ENCODE data around the gene SH2D2A. TPM values are rescaled to one million over a fixed set of nuclear protein-coding genes. Genes with fewer than 3 reads are reported as not detected.

SH2D2A gene
- total and polyA plus RNA-seq, 9 of the 15 experiments (the other 6 are each of a cell fraction or from before 2014, with no cell fraction given) = 0.89 to 33.6 (median 6.9) TPM

DNA sequence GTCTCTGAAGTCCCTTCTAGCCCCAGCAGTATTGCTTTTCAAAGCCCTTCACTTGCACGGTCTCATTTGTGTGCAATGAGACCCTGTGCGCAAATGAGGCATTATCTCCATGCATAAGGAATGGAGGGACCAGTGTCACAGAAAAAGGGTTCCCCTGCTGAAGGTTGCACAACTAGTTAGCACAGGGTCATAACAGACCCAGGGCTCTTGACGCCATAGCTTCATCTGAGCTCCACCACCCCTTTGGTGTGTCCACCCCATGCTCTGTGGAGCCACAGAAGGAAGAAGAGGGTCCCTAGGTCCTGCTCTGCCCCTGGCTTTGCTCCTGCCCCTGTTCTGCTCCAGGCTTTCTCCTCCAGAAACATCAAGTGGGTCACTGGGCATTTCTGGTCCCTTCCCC lies 12.6 kb downstream of the SH2D2A start:
- DNase-seq (ENCODE audit: extremely low read depth in 1 of 4, low spot score in 3 of 4) (no peak), ATAC-seq (peak; percentile 5), FAIRE-seq (no peak)
- ChIA-PET POLR2A (interaction anchor here (0.6 to 1.4 kb wide), 3 partner anchors 8 to 19 kb away, joined by 3 to 8 read pairs (median 4); no protein-coding TSS in a partner anchor), CTCF (ENCODE audit: low intra/inter-chr PET ratio) (interaction anchor here (0.6 kb wide), 1 partner anchor 82 kb away, joined by 3 read pairs; no protein-coding TSS in a partner anchor)
- no peak overlapping the region for H2AFZ ChIP-seq (ENCODE audit: low read depth, low read length)
- 59% methylated on average over 3 of the region's 3 CpGs for WGBS (ENCODE audit: insufficient coverage, low coverage, missing lambda C conversion rate)
- peaks cover 37% of the 10 kb centered on the region for H3K36me3 ChIP-seq (ENCODE audit: control insufficient read depth, insufficient read depth, low read length)
- H3K79me2 ChIP-seq (ENCODE audit: control insufficient read depth, insufficient read depth, low read length) = no peaks in the 10 kb centered on the region
- H3K9me1 ChIP-seq (ENCODE audit: control insufficient read depth, insufficient read depth, low read length) = no peaks in the 10 kb centered on the region
- in situ Hi-C loops (cut with MboI) = loop anchor here (5.0 kb wide), 1 partner anchor 58 kb away; the partner anchor contains the start of gene NTRK1
- H3K4me1 ChIP-seq (replicated peaks in 1 of 2; ENCODE audit: control insufficient read depth in 2 of 2, insufficient read depth in 2 of 2, low read length in 2 of 2) = peaks cover 9 to 12% of the 10 kb centered on the region in 2 experiments
- H4K20me1 ChIP-seq (replicated peaks; ENCODE audit: control insufficient read depth, insufficient read depth, low read length) = no peaks in the 10 kb centered on the region
- no peak overlapping the region for H3K4me2 ChIP-seq (ENCODE audit: insufficient read depth, low read length)
- intact Hi-C loops (cut with micrococcal nuclease) = no loop called here
- TF ChIP-seq CEBPG (CRISPR knock-in tag; IDR thresholded peaks at IDR 0.05) (peak; percentile 29; the same call in 1 of the 2 replicates), CEBPG (tag; conservative IDR thresholded peaks at IDR 0.05 in 1 of 2, IDR thresholded peaks at IDR 0.05 in 1 of 2) (no peak), POLR2G (IDR thresholded peaks at IDR 0.05; ENCODE audit: low read depth, low read length) (0 out of 2 replicates have a peak, but pooled peaks have one; percentile 2), CEBPB (tag; IDR thresholded peaks at IDR 0.05) (peak; percentile 51; the same call in 1 of the 2 replicates), MAZ (CRISPR knock-in tag; conservative IDR thresholded peaks at IDR 0.05 in 1 of 2, IDR thresholded peaks at IDR 0.05 in 1 of 2) (0 out of 4 replicates have a peak, but pooled peaks of 1 of the 2 experiments have one; percentile 11), EZH2 (IDR thresholded peaks at IDR 0.05; ENCODE audit: borderline replicate concordance, low read depth, low read length) (no peak), LEF1 (IDR thresholded peaks at IDR 0.05) (no peak), ID3 (CRISPR knock-in tag; IDR thresholded peaks at IDR 0.05) (no peak), ID3 (tag; IDR thresholded peaks at IDR 0.05) (no peak), ZNF436 (CRISPR knock-in tag; IDR thresholded peaks at IDR 0.05) (no peak), SETDB1 (IDR thresholded peaks at IDR 0.05; ENCODE audit: low read length) (no peak)
- TF ChIP-seq, protein P1, sequence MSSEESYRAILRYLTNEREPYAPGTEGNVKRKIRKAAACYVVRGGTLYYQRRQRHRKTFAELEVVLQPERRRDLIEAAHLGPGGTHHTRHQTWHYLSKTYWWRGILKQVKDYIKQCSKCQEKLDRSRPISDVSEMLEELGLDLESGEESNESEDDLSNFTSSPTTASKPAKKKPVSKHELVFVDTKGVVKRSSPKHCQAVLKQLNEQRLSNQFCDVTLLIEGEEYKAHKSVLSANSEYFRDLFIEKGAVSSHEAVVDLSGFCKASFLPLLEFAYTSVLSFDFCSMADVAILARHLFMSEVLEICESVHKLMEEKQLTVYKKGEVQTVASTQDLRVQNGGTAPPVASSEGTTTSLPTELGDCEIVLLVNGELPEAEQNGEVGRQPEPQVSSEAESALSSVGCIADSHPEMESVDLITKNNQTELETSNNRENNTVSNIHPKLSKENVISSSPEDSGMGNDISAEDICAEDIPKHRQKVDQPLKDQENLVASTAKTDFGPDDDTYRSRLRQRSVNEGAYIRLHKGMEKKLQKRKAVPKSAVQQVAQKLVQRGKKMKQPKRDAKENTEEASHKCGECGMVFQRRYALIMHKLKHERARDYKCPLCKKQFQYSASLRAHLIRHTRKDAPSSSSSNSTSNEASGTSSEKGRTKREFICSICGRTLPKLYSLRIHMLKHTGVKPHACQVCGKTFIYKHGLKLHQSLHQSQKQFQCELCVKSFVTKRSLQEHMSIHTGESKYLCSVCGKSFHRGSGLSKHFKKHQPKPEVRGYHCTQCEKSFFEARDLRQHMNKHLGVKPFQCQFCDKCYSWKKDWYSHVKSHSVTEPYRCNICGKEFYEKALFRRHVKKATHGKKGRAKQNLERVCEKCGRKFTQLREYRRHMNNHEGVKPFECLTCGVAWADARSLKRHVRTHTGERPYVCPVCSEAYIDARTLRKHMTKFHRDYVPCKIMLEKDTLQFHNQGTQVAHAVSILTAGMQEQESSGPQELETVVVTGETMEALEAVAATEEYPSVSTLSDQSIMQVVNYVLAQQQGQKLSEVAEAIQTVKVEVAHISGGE (CRISPR knock-in tag; IDR thresholded peaks at IDR 0.05) = peak in 1 of 3 experiments; percentile 82; a peak in 2 of 6 replicates
- H3K9me3 ChIP-seq (replicated peaks; ENCODE audit: control insufficient read depth, insufficient read depth, low read depth, low read length) = no peaks in the 10 kb centered on the region
- H3K4me3 ChIP-seq = no peak overlapping the region
- H3K27ac ChIP-seq (ENCODE audit: extremely low read depth, low read depth, low read length) = peak overlapping the region; percentile 11; the same call in 1 of the 3 replicates
- BruUV-seq (replicated peaks) = no TSS peak
- no peaks in the 10 kb centered on the region for H3K27me3 ChIP-seq (ENCODE audit: control insufficient read depth in 2 of 2, insufficient read depth in 2 of 2, low read length in 2 of 2)
- peak overlapping the region in 1 of 2 experiments; percentile 3; a peak in 1 of 4 replicates for H3K9ac ChIP-seq (ENCODE audit: insufficient read depth in 1 of 2, low read depth in 2 of 2, low read length in 2 of 2)

Data from K562 (cell line).